Measurements from ENCODE around the gene FNBP1L.

FNBP1L gene

DNA sequence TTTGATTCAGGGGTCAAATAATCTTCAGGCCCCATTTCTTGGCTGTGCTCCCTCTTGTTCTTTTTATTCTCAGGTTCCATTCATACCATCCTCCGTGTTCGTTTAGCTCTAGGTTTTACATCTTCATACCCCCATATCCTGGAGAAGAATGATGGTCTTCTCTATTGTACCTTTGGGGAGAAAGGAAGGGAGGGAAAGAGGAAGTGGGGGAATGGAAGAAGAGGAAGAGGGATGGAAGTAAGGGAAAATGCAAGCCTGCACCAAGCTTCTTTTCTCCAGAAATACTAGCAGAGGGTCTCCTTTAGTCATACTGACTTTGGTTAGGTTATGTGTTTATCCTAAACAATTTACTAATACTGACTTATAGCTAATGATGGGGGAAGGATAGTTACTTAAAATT is 52.4 kb downstream of the FNBP1L start:
- Histone ChIP-seq H2AFZ (ENCODE audit: low read length) (no peak overlapping the region), H3K9ac (ENCODE audit: low read length) (no peak overlapping the region), H3K27ac (ENCODE audit: low read depth, low read length, poor library complexity, severe bottlenecking) (no peak overlapping the region), H3K36me3 (ENCODE audit: insufficient read depth, low read length) (no peaks in the 10 kb centered on the region), H3K27me3 (ENCODE audit: insufficient read depth, low read length) (no peaks in the 10 kb centered on the region), H3K4me1 (ENCODE audit: insufficient read depth, low read length, severe bottlenecking) (no peaks in the 10 kb centered on the region), H3K4me2 (ENCODE audit: low read length) (no peak overlapping the region), H3K79me2 (ENCODE audit: insufficient read depth, low read length) (no peaks in the 10 kb centered on the region), H3K4me3 (ENCODE audit: low read depth, low read length, poor library complexity, severe bottlenecking) (no peak overlapping the region), H4K20me1 (ENCODE audit: insufficient read depth, low read length) (no peaks in the 10 kb centered on the region), H3K9me2 (ENCODE audit: low read depth, low read length) (0 out of 2 replicates have a peak, but pooled peaks cover 2% of the 10 kb centered on the region), H3F3A (ENCODE audit: insufficient read depth, low read length) (no peaks in the 10 kb centered on the region), H3K9me3 (ENCODE audit: low read length) (no peaks in the 10 kb centered on the region)
- TF ChIP-seq EZH2 (IDR thresholded peaks at IDR 0.05; ENCODE audit: borderline replicate concordance, low read length), result no peak
- TF ChIP-seq, protein P1, sequence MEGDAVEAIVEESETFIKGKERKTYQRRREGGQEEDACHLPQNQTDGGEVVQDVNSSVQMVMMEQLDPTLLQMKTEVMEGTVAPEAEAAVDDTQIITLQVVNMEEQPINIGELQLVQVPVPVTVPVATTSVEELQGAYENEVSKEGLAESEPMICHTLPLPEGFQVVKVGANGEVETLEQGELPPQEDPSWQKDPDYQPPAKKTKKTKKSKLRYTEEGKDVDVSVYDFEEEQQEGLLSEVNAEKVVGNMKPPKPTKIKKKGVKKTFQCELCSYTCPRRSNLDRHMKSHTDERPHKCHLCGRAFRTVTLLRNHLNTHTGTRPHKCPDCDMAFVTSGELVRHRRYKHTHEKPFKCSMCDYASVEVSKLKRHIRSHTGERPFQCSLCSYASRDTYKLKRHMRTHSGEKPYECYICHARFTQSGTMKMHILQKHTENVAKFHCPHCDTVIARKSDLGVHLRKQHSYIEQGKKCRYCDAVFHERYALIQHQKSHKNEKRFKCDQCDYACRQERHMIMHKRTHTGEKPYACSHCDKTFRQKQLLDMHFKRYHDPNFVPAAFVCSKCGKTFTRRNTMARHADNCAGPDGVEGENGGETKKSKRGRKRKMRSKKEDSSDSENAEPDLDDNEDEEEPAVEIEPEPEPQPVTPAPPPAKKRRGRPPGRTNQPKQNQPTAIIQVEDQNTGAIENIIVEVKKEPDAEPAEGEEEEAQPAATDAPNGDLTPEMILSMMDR (IDR thresholded peaks at IDR 0.05; ENCODE audit: low read length), result no peak

DNA sequence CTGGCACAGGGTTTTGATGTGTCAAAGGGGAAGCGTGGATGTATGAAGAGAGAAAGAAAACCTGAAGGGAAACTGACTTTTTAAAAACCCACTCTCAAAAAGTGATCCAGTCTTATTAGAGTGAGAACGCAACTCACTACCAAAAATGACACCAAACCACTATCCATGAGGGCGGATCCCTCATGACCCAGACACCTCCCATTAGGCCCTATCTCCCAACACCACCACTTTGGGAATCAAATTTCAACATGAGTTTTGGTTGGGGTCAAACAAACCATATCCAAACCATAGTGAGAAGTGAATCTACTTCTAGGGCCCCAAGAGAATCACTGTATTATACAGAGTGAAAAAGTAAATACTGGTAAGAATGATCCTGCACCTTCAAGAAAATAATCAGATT is 53.5 kb downstream of the FNBP1L start:
- Histone ChIP-seq H3K9me2 (ENCODE audit: low read depth, low read length) (0 out of 2 replicates have a peak, but pooled peaks cover 2% of the 10 kb centered on the region), H3K79me2 (ENCODE audit: insufficient read depth, low read length) (no peaks in the 10 kb centered on the region), H3K4me2 (ENCODE audit: low read length) (no peak overlapping the region), H3K27ac (ENCODE audit: low read depth, low read length, poor library complexity, severe bottlenecking) (no peak overlapping the region), H4K20me1 (ENCODE audit: insufficient read depth, low read length) (no peaks in the 10 kb centered on the region), H3K4me3 (ENCODE audit: low read depth, low read length, poor library complexity, severe bottlenecking) (no peak overlapping the region), H3F3A (ENCODE audit: insufficient read depth, low read length) (no peaks in the 10 kb centered on the region), H3K27me3 (ENCODE audit: insufficient read depth, low read length) (no peaks in the 10 kb centered on the region), H3K9me3 (ENCODE audit: low read length) (no peaks in the 10 kb centered on the region), H3K9ac (ENCODE audit: low read length) (no peak overlapping the region), H2AFZ (ENCODE audit: low read length) (no peak overlapping the region), H3K4me1 (ENCODE audit: insufficient read depth, low read length, severe bottlenecking) (no peaks in the 10 kb centered on the region), H3K36me3 (ENCODE audit: insufficient read depth, low read length) (no peaks in the 10 kb centered on the region)
- no peak for TF ChIP-seq EZH2 (IDR thresholded peaks at IDR 0.05; ENCODE audit: borderline replicate concordance, low read length)
- TF ChIP-seq, protein P1 (IDR thresholded peaks at IDR 0.05; ENCODE audit: low read length), result no peak

DNA sequence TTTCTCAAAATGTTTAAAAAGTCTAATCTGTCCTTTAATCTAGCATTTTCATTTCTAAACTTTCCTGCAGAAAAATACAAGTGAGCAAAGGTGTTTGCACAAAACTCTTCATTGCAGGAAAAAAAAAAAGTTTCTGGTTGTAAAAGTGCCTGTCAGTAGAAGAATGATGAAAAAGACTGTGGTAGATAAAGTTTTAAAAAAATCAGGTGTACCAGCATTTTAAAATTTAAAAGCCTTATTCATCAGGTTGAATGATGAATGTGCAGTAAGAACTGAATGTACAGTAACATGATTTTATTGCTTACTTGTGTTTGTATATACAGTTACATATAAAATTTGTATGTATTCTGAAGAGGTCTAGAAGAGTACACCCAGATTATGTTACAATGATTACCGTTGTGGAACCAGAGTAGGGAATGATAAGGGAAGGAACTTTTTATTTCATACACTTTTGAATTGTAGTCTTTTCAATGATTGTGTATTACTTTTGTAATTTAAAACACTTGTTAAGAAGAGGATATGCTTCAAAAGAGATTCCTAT is 54.0 kb downstream of the FNBP1L start:
- Histone ChIP-seq H3F3A (ENCODE audit: insufficient read depth, low read length) (no peaks in the 10 kb centered on the region), H3K4me3 (ENCODE audit: low read depth, low read length, poor library complexity, severe bottlenecking) (no peak overlapping the region), H3K4me2 (ENCODE audit: low read length) (no peak overlapping the region), H3K79me2 (ENCODE audit: insufficient read depth, low read length) (no peaks in the 10 kb centered on the region), H3K27ac (ENCODE audit: low read depth, low read length, poor library complexity, severe bottlenecking) (no peak overlapping the region), H2AFZ (ENCODE audit: low read length) (no peak overlapping the region), H3K9me3 (ENCODE audit: low read length) (no peaks in the 10 kb centered on the region), H3K36me3 (ENCODE audit: insufficient read depth, low read length) (no peaks in the 10 kb centered on the region), H3K9ac (ENCODE audit: low read length) (no peak overlapping the region), H3K9me2 (ENCODE audit: low read depth, low read length) (0 out of 2 replicates have a peak, but pooled peaks cover 2% of the 10 kb centered on the region), H4K20me1 (ENCODE audit: insufficient read depth, low read length) (no peaks in the 10 kb centered on the region), H3K4me1 (ENCODE audit: insufficient read depth, low read length, severe bottlenecking) (no peaks in the 10 kb centered on the region), H3K27me3 (ENCODE audit: insufficient read depth, low read length) (no peaks in the 10 kb centered on the region)
- TF ChIP-seq, protein P1 (IDR thresholded peaks at IDR 0.05; ENCODE audit: low read length), result no peak
- no peak for TF ChIP-seq EZH2 (IDR thresholded peaks at IDR 0.05; ENCODE audit: borderline replicate concordance, low read length)
